Measurements from ENCODE around the gene ZMAT5. TPM values are rescaled to one million over a fixed set of nuclear protein-coding genes. Genes with fewer than 3 reads are reported as not detected.
A peak's percentile ranks its signal among the peaks of the same experiment; 100 is the strongest.

Gene ZMAT5
- total RNA-seq, 4 donors from 2014 or later, result 13.3 to 33.8 (median 23.1) TPM

DNA sequence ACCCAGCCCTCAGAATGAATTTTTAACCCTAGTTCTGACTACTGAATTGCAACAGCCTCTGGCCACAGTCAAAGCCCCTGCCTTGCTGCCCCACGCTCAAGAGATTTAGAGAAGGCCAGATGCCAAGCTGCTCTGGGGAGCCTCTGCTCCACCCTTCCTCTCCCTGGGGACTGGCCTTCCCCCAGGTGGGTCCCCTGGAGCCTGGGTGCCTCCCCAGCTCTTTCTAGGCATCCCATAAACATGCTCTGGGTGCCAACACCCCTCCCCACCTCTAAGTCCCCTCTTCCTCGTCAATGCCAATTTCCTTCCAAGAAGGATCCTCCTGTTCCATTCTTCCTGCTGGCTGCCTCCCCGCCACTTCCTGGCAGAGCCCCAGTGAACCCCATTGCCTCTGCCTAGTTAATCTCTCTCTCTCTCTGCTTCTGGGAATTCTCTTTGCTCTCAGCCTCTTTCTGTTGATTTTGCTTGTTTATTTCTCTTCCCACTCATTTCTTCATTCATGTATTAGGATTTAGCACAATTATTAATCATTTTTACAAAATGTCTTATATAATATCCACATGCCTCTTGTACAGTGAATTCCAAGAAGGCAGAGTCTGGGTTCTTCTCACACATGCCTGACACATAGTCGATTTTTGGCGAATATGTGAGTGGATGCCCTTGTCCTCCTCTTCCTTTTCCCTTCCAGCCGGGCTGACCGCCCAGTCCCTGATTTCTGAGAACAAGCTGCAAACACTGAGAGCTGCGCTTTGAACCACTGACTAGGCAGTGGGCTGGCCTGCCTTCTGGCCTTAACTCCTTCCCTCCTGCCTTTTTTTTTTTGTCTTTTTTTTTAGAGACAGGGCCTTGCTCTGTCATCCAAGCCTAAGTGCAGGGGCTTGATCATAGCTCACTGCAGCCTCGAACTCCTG, 17.9 kb upstream of the ZMAT5 start:
- WGBS, result 37% methylated on average over 9 of the region's 9 CpGs
- intact Hi-C loops (cut with DNase I), result no loop called here
- TF ChIP-seq POLR2A (IDR thresholded peaks at IDR 0.05; ENCODE audit: low read depth), result no peak
- TF ChIP-seq CTCF (IDR thresholded peaks at IDR 0.05), result no peak
- no peak for TF ChIP-seq EP300 (IDR thresholded peaks at IDR 0.05)
- no peak for TF ChIP-seq POLR2AphosphoS5 (IDR thresholded peaks at IDR 0.05)

GRCh38 chr22:29782061-29782845, 15.4 kb upstream of the ZMAT5 start:
- no peaks in the 10 kb centered on the region for H3K9me3 ChIP-seq
- WGBS, result 60% methylated on average over 6 of the region's 7 CpGs
- peaks cover 0 to 7% (median 2%) of the 10 kb centered on the region in 4 donors for H3K36me3 ChIP-seq
- no peak overlapping the region for H3K4me3 ChIP-seq
- DNase-seq (ENCODE audit: extremely low spot score), result no peak
- H3K4me1 ChIP-seq, result peaks cover 31 to 53% (median 40%) of the 10 kb centered on the region in 4 donors
- TF ChIP-seq POLR2AphosphoS5 (IDR thresholded peaks at IDR 0.05) (no peak), CTCF (IDR thresholded peaks at IDR 0.05) (no peak), EP300 (IDR thresholded peaks at IDR 0.05) (no peak), POLR2A (IDR thresholded peaks at IDR 0.05; ENCODE audit: low read depth) (no peak)
- peak overlapping the region; percentile 31 to 60 (median 42) for H3K27ac ChIP-seq (replicated peaks in 1 of 4)
- no peaks in the 10 kb centered on the region for H3K27me3 ChIP-seq
- intact Hi-C loops (cut with DNase I), result no loop called here

More for the DNA sequence above, 17.9 kb upstream of the ZMAT5 start:
- Histone ChIP-seq H3K4me3 (no peak overlapping the region), H3K27me3 (no peaks in the 10 kb centered on the region), H3K36me3 (peaks cover 15 to 31% (median 25%) of the 10 kb centered on the region in 4 donors), H3K4me1 (peaks cover 26 to 52% (median 42%) of the 10 kb centered on the region in 4 donors), H3K27ac (replicated peaks in 1 of 4) (peak overlapping the region; percentile 35 to 80 (median 48)), H3K9me3 (no peaks in the 10 kb centered on the region)
- DNase-seq (ENCODE audit: extremely low spot score), result no peak

DNA sequence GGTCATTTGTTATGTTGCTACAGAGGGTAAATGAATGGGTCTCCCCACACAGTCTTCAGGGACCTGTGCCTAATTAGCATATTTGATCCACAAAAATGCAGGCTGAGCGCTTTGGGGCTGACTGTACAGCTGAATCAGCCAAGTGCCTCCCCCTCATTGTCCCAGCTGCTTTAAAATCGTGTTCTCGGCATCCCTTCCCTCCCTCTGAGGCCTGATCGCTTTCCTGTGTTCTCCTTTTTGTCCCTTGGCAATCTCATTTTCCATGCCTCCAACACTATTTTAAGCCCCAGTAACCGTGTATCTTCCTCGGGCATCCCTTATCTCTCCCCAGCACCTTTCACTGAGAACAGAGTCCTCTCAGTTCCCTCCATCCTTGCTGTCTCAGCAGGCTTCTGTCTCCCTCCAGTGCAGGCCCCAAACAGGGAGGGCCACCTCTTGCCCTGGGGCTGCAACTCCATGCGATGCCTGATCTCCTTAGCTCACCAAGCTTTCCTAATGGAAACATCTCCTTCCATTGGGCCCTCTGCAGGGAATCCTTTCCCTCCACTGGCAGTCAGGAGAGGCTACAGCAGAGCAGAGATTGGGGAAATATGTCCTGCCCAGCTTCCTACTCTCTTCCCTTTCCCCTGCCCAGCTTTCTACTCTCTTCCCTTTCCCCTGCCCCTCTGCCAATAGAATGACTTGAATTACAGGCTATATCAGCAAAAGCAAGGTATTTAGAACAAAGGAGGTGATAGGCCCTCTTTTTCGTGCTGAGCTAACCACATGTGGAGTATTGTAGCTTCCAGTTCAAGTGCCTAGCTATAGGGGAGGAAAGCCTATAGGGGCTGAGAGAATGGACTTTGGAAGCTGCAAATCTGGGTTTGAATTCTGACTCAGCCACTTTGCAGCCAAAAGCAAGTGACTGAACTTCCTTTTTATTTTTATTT, 14.2 kb upstream of the ZMAT5 start:
- Histone ChIP-seq H3K4me3 (no peak overlapping the region), H3K27me3 (no peaks in the 10 kb centered on the region), H3K36me3 (no peaks in the 10 kb centered on the region), H3K9me3 (no peaks in the 10 kb centered on the region), H3K27ac (replicated peaks in 1 of 4) (peak overlapping the region; percentile 14 to 60 (median 32)), H3K4me1 (peaks cover 31 to 49% (median 40%) of the 10 kb centered on the region in 4 donors)
- TF ChIP-seq EP300 (IDR thresholded peaks at IDR 0.05) (no peak), POLR2AphosphoS5 (IDR thresholded peaks at IDR 0.05) (no peak)
- intact Hi-C loops (cut with DNase I), result no loop called here
- DNase-seq (ENCODE audit: extremely low spot score), result no peak
- WGBS, result 56% methylated on average over 8 of the region's 8 CpGs

- H3K27ac ChIP-seq (replicated peaks in 1 of 4), result peak overlapping the region in 3 of 4 donors; percentile 14 to 60 (median 31)
Observed at GRCh38 chr22:29780220-29780619, 13.4 kb upstream of the ZMAT5 start.

More at GRCh38 chr22:29780220-29780619, 13.4 kb upstream of the ZMAT5 start:
- intact Hi-C loops (cut with DNase I), result no loop called here
- H3K36me3 ChIP-seq, result no peaks in the 10 kb centered on the region
- no peak for TF ChIP-seq POLR2A (IDR thresholded peaks at IDR 0.05; ENCODE audit: low read depth)
- TF ChIP-seq POLR2AphosphoS5 (IDR thresholded peaks at IDR 0.05), result no peak
- no peak for TF ChIP-seq CTCF (IDR thresholded peaks at IDR 0.05)
- TF ChIP-seq EP300 (IDR thresholded peaks at IDR 0.05), result no peak
- no peaks in the 10 kb centered on the region for H3K9me3 ChIP-seq
- 98% methylated on average over 5 of the region's 5 CpGs for WGBS
- no peak for DNase-seq (ENCODE audit: extremely low spot score)
- H3K4me3 ChIP-seq, result no peak overlapping the region
- no peaks in the 10 kb centered on the region for H3K27me3 ChIP-seq
- peaks cover 31 to 43% (median 38%) of the 10 kb centered on the region in 4 donors for H3K4me1 ChIP-seq

All from esophagus muscularis mucosa (tissue), 4 donors.